NCI-H2227 treated with DMSO at 0.1 percent for 48 hours (cell line): ENCODE results near the gene ZBTB9.

Experiments
- DNase-seq: peaks from one replicate; lab custom pipeline; 2025; lab: John Stamatoyannopoulos, UW

Gene ZBTB9

DNA sequence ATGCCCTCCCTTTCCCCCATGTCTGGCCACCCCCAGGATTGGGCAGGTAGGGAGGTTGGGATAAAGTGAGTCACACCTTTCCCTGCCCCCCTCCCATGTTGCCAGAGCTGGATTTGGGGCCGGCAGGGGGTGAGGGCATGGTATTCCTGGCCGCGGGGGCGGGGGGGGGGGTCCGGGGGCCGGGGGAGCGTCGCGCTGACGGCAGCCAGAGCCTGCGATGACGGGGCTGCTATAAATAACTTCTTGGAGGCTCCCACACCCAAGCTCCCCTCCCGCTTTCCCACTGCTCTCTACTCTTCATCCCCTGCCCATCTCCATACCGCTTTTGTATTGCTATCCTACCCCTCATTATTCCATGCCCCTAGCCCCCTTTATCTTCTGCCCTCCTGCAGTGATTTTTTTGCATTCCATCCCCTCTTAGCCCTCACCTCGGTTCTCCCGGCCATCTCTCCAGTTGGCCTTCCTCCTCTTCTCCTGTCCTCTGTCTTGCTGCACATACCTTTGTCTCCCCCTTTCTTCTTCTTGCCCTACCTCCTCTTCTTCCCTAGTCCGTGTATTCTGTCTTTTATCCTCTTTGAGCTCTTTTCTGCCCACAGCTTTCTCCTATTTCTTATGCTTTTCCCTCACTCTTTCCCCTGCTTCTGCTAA lies 20.7 kb upstream of the ZBTB9 start:
- peak; percentile 28 for DNase-seq

DNA sequence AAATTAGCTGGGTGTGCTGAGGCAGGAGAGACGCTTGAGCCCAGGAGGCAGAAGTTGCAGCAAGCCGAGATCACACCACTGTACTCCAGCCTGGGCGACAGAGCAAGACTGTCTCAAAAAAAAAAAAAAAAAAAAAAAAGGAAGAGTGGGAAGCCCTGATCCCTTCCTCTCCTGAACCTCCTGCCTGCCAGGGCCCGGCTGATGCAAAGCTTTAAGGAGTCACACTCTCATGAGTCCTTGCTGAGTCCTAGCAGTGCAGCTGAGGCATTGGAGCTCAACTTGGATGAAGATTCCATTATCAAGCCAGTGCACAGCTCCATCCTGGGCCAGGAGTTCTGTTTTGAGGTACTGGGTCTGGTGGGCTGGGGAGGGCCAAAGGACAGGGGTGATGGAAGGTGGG lies 19.4 kb upstream of the ZBTB9 start:
- DNase-seq, result no peak

- DNase-seq, result no peak
These were observed 16.7 kb upstream of the ZBTB9 start for GRCh38 chr6:33437666-33438065.

DNA sequence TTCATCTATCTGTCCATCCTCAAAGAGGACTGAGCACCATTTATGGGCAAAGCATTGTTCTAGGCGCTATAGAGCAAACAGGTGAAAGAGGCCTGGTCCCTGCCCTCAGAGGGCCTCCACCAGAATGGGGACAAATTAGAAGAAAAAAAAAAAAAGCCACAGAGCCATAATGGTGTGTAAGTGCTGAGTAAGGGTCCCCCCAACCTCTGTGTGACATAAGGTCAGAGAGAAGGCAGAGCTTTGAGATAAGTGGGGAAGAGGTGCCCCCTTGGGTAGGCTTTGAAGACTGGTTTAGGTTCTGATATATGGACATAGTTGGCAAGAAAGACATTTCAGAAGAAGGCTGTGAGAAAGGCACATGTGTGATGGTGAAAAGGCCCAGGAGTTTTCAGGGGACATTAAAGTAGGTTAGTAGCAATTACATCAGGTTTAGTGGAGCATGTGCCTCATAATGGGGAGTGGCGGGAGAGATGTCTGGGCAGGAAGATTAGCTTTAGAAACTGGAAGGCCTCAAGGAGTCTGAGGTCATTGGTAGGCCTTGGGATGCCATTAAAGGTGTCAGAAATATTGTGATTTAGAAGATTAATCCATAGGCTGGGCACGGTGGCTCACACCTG lies 15.3 kb upstream of the ZBTB9 start:
- no peak for DNase-seq

DNA sequence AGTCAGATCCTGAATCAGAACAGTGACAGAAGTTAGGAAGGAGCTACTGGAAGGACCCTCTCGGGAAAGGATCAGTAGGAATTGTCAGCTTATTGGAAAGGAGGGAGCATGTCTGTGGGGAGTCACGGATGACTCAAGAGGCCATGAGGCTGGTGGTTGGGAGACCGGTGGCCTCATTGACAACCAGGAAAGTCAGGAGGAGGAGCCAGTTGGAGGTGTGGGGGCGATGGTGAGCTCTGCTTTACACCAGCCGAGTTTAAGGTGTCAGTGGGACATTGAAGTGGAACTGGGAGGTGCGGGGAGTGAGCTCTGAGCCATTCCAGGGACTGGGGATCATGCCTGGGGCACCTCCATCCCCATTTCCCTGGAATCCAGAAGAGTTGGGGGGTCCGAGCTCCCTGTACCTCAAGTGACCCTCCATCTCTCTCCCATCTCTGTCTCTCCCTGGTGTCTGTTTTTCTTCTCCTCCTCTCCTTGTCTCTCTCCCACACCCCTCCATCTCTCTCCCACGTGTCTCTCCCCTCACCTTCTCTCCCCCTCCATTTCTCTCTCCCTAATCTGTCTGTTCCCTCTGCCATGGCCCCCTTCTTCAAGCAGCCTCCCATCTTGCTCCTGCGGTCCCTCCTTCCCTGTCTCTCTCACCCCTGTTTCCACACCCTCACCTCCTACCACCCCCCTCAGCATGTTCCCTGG lies 14.3 kb upstream of the ZBTB9 start:
- no peak for DNase-seq

DNA sequence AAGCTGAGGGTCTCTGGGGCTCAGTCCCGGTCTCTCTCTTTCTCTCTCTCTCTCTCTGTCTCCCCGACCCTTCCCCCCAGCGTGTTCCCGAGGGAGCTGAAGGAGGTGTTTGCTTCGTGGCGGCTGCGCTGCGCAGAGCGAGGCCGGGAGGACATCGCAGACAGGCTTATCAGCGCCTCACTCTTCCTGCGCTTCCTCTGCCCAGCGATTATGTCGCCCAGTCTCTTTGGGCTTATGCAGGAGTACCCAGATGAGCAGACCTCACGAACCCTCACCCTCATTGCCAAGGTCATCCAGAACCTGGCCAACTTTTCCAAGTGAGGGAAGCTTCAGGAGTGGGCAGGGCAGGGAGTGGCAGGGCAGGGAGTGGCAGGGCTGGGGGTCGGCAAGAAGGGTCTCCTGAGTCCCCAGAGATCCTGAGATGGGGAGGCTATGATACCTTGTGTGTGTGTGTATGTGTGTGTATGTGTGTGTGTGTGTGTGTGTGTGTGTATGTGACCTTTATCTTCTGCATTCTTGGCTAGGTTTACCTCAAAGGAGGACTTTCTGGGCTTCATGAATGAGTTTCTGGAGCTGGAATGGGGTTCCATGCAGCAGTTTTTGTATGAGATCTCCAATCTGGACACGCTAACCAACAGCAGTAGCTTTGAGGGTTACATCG lies 13.6 kb upstream of the ZBTB9 start:
- no peak for DNase-seq

DNA sequence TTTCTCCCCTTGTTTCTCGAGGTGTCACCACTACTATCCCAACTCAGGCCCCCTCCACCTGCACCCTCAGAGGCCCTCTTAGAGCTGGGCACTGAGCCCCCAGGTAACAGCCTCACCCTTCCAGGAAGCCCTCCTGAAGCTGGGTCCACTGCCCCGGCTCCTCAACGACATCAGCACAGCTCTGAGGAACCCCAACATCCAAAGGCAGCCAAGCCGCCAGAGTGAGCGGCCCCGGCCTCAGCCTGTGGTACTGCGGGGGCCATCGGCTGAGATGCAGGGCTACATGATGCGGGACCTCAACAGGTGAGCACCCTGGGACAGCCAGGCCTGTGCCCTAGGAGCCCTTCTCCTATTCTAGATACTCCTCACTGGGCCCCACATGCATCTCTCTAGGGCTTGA lies 12.9 kb upstream of the ZBTB9 start:
- no peak for DNase-seq

DNA sequence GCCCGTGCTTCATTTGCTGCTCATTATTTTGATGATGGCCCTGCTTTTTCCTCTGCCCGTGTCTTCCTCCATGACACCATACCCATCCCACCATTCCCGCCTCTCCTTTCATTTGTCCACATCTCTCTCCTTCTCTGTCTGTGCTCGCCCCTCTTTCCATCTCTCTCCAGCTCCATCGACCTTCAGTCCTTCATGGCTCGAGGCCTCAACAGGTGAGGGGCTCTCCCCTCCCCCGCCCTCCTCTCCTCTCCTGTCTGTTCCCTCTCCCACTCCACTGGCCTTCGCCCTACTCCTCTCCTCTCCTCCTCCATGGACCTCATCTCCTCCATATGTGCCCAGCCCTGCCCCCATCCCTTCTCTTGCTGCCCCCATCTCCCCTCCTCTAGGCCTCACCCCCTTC lies 12.1 kb upstream of the ZBTB9 start:
- no peak for DNase-seq

GRCh38 chr6:33443025-33443424 lies 11.4 kb upstream of the ZBTB9 start:
- DNase-seq, result no peak

- DNase-seq, result no peak
These were observed 10.5 kb upstream of the ZBTB9 start for GRCh38 chr6:33443619-33444504.

DNA sequence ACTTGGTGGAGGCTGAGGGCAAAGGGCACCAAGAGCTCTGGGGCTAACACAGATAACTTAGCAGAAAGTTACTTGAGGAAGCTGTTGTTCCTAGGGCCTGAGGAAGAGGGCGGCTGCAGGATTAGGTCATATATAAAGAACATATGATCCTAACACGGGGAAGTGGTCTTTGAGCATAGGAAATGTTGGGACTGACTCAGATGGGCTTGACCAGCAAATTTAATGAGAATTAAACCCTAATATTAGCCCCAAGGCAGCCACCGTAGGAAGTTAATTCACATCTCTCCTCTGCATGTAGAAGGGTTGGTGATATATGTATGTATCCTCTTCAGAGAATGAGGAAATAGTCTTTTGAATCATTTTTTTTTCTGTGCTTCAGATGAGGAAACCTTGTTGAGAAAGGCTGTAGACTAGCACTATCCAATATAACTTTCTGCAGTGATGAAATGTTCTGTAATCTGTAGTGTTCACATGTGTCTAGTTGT lies 9.2 kb upstream of the ZBTB9 start:
- DNase-seq, result no peak

DNA sequence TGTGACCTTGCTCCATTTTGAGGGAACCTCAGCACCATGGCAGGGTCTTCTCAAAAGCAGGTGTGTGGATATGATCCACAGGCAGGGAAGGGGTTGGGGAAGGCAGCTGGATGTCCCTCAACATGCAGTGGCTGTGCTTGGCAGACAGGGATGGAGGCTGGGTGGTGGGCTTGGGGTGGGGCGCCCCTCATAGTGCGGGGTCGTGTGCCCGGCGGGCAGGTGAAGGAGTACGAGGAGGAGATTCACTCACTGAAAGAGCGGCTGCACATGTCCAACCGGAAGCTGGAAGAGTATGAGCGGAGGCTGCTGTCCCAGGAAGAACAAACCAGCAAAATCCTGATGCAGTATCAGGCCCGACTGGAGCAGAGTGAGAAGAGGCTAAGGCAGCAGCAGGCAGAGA lies 8.0 kb upstream of the ZBTB9 start:
- no peak for DNase-seq

GRCh38 chr6:33450434-33450833 lies 3.9 kb upstream of the ZBTB9 start:
- no peak for DNase-seq

- DNase-seq, result no peak
These were observed 2.8 kb upstream of the ZBTB9 start for GRCh38 chr6:33451606-33452005.

DNA sequence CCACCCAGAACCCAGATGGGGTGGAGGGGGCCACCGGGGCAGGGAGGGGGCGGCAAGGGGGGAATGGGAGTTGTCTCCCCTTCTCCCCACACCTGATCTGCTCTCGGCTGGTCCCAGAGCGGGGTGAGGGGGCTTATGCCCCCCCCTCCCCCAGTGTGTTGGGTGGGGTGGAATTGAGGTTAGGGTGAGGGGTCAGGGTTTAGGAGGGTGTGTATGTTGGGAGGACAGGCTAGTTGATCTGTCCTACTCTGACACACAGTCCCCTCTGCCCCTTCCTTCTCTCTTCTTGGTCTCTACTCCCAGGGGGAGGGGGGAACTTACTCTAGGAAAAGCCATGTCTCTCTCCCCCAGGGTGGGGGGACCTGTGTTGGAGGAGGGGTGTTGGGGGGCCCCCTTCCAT lies 1.9 kb upstream of the ZBTB9 start:
- DNase-seq, result no peak

- DNase-seq, result no peak
These were observed 875 bp upstream of the ZBTB9 start for GRCh38 chr6:33453393-33454008.

- no peak for DNase-seq
These were observed 675 bp downstream of the ZBTB9 start for GRCh38 chr6:33455051-33455450.

GRCh38 chr6:33456156-33456555 lies 1.8 kb downstream of the ZBTB9 start:
- no peak for DNase-seq

GRCh38 chr6:33458676-33459075 lies 4.3 kb downstream of the ZBTB9 start:
- no peak for DNase-seq

DNA sequence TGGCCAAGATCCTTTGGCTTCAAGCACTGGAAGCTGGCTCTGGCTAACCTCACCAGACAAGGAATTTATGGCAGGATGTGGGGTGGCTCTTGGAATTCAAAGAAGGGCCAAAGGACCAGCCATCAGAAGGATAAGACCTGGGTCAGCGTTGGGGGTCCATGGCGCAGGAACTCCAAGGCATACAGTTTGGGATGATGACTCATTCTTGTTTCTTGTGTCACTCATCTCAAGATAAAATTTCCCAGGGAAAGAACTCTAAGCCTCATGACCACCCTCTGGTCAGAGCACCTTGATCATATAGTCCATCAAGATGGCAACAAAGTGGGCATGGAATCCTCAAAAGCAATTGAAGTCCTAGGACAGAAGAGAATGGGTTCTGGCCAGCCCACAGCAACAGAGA lies 4.8 kb downstream of the ZBTB9 start:
- no peak for DNase-seq

- DNase-seq, result no peak
These were observed 11.8 kb downstream of the ZBTB9 start for GRCh38 chr6:33466075-33466735.
